ENCODE measurements around the gene FOXP1. TPM values are rescaled to one million over a fixed set of nuclear protein-coding genes. Genes with fewer than 3 reads are reported as not detected.

The FOXP1 gene
- total RNA-seq, 3 donors from 2014 or later: 61.9 to 267 (median 146) TPM

DNA sequence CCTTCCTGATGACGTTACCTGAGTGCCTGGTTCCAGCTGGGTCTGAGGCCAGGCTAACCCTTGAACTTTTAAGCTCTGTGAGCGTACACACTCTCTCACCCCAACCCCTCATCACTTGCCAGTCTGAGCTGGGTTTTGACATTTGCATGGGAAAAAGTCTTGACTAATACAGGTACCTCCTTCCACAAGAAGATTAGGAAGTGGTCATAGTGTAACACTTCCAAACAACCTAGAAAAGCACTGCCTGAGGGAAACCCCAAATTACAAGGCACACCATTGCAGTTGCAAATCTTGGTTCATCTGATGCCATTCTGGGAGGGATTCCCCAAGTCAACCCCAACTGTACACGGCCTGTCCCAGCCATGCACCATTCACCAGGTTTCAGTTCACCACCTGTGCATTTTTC, 499.8 kb downstream of the FOXP1 start:
- no peak overlapping the region for H3K4me3 ChIP-seq
- no peak overlapping the region for H3K27ac ChIP-seq
- intact Hi-C loops (cut with DNase I; ENCODE audit: low total_unique reads): no loop called here
- no peak for TF ChIP-seq POLR2AphosphoS5 (IDR thresholded peaks at IDR 0.05)
- TF ChIP-seq, protein P1, sequence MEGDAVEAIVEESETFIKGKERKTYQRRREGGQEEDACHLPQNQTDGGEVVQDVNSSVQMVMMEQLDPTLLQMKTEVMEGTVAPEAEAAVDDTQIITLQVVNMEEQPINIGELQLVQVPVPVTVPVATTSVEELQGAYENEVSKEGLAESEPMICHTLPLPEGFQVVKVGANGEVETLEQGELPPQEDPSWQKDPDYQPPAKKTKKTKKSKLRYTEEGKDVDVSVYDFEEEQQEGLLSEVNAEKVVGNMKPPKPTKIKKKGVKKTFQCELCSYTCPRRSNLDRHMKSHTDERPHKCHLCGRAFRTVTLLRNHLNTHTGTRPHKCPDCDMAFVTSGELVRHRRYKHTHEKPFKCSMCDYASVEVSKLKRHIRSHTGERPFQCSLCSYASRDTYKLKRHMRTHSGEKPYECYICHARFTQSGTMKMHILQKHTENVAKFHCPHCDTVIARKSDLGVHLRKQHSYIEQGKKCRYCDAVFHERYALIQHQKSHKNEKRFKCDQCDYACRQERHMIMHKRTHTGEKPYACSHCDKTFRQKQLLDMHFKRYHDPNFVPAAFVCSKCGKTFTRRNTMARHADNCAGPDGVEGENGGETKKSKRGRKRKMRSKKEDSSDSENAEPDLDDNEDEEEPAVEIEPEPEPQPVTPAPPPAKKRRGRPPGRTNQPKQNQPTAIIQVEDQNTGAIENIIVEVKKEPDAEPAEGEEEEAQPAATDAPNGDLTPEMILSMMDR (IDR thresholded peaks at IDR 0.05): no peak
- no peak for TF ChIP-seq POLR2A (IDR thresholded peaks at IDR 0.05)
- H3K36me3 ChIP-seq: no peaks in the 10 kb centered on the region
- no peaks in the 10 kb centered on the region for H3K9me3 ChIP-seq
- H3K27me3 ChIP-seq: no peaks in the 10 kb centered on the region
- no peaks in the 10 kb centered on the region for H3K4me1 ChIP-seq
- no peak for DNase-seq (ENCODE audit: low spot score in 2 of 2)

DNA sequence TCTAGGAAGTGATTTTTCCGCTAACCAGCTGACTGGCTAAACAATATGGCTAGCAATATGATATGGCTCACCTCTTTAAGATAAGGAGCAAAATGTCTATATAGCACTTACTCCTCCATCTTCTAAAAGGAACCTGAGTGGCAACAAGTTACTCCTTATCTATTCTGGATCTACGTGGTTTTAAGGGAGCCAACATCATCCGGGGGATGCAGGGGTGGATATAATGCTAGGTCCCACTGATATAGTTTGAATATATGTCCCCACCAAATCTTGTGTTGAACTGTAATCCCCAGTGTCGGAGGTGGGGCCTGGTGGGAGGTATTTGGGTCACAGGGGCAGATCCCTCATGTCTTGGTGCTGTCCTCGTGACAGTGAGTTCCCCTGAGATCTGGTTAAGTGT, 500.7 kb downstream of the FOXP1 start:
- Histone ChIP-seq H3K27ac (no peak overlapping the region), H3K4me3 (no peak overlapping the region), H3K36me3 (no peaks in the 10 kb centered on the region), H3K27me3 (no peaks in the 10 kb centered on the region), H3K9me3 (no peaks in the 10 kb centered on the region), H3K4me1 (no peaks in the 10 kb centered on the region)
- intact Hi-C loops (cut with DNase I; ENCODE audit: low total_unique reads): no loop called here
- DNase-seq (ENCODE audit: low spot score in 2 of 2): no peak
- TF ChIP-seq, protein P1 (IDR thresholded peaks at IDR 0.05): no peak
- no peak for TF ChIP-seq POLR2A (IDR thresholded peaks at IDR 0.05)

DNA sequence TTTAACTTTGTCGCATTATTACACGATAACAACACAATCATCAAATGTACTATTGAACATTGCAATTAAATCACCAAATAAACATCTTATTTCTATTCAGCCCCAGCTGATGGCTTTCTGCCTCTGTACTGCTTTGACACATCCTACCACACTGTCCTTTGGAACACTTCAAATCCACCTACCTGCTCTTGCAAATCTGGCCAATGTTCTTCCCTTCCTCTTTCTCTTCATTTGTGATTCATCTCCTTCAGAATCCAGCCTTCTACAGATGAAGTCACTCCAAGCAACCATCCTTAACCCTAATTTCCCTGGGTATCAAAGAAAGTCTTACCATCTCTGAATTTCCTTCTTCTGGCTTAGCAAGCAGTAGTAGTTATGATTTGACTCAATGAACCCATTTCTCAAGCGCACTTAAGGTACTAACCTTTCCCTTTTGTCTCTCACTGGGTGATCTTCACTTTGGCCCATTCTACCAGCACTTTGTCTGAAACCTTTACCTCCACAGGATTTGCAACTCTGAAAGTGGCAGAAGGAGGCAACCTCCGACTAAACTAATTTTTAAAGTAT, 502.9 kb downstream of the FOXP1 start:
- Histone ChIP-seq H3K4me1 (no peaks in the 10 kb centered on the region), H3K36me3 (no peaks in the 10 kb centered on the region), H3K9me3 (no peaks in the 10 kb centered on the region), H3K27me3 (no peaks in the 10 kb centered on the region), H3K4me3 (no peak overlapping the region), H3K27ac (no peak overlapping the region)
- intact Hi-C loops (cut with DNase I; ENCODE audit: low total_unique reads): no loop called here
- DNase-seq (ENCODE audit: low spot score in 2 of 2): no peak
- TF ChIP-seq, protein P1 (IDR thresholded peaks at IDR 0.05): no peak
- TF ChIP-seq POLR2A (IDR thresholded peaks at IDR 0.05): no peak
- TF ChIP-seq POLR2AphosphoS5 (IDR thresholded peaks at IDR 0.05): no peak

DNA sequence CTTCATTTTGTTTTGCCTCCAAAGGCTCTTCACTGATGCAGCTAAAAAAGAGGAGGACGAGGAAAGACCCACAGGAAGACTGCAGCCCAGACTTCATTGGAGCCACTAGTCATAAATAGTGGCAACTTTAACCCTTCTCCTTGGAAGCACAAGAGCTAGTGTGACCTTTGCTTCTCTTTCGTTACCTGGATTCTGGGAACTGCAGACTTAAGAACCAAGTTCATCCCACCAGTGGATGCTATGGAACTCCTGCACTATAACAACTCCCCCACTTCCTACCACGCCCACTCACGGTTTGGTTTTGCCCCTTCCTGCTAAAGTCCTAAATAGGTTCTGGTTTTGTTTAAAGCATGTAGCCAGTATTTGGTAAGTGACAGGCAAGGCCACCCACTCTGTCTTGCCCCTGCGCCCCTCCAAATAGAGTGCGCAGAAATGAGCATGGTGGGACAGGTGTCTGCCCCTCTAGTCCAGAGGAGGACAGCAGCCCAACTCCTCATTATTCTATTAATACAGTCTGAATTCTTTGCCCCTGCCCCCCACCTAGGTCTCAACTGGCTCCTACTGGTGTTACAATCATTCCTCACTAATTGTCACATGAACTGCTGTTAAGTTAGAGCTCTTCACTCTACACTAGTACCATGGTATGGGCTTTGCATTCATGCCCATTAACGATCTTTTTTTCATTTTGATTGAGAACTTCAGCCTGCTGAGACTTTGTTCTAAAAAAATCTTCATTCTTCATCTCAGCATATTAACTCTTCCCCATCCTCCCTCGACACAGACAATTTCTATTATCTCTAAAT, 504.6 kb downstream of the FOXP1 start:
- Histone ChIP-seq H3K36me3 (no peaks in the 10 kb centered on the region), H3K4me3 (no peak overlapping the region), H3K4me1 (peaks cover 0 to 4% of the 10 kb centered on the region in 2 donors), H3K27ac (no peak overlapping the region), H3K27me3 (no peaks in the 10 kb centered on the region), H3K9me3 (no peaks in the 10 kb centered on the region)
- intact Hi-C loops (cut with DNase I; ENCODE audit: low total_unique reads): no loop called here
- DNase-seq (ENCODE audit: low spot score in 2 of 2): no peak
- no peak for TF ChIP-seq POLR2A (IDR thresholded peaks at IDR 0.05)
- no peak for TF ChIP-seq POLR2AphosphoS5 (IDR thresholded peaks at IDR 0.05)
- TF ChIP-seq, protein P1 (IDR thresholded peaks at IDR 0.05): no peak

DNA sequence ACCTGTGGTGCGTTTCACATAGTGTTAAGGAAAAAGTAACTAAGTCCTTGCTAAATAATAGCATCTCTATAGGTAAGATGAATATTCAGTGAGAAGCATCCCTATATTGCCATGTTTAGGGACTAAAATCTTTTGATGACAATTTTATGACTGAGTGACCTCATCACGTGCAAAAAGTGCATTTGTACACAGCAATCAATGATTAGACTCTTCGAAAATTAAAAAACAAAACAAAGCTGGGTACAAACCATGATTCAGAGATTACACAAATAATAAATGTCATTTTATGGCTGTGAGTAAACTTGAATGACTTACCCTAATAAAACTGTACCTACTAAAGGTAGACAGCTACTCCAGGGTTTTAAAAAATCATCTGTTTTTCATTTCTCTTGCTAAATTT, 505.3 kb downstream of the FOXP1 start:
- intact Hi-C loops (cut with DNase I; ENCODE audit: low total_unique reads): no loop called here
- no peaks in the 10 kb centered on the region for H3K36me3 ChIP-seq
- no peak overlapping the region for H3K27ac ChIP-seq
- no peak overlapping the region for H3K4me3 ChIP-seq
- TF ChIP-seq, protein P1 (IDR thresholded peaks at IDR 0.05): no peak
- TF ChIP-seq POLR2A (IDR thresholded peaks at IDR 0.05) (no peak), POLR2AphosphoS5 (IDR thresholded peaks at IDR 0.05) (no peak)
- DNase-seq (ENCODE audit: low spot score in 2 of 2): no peak
- H3K27me3 ChIP-seq: no peaks in the 10 kb centered on the region
- peaks cover 0 to 4% of the 10 kb centered on the region in 2 donors for H3K4me1 ChIP-seq
- no peaks in the 10 kb centered on the region for H3K9me3 ChIP-seq

Data from breast epithelium (tissue), 4 donors.